A673 (cell line): ENCODE measurements around the gene AGRN. TPM values are rescaled to one million over a fixed set of nuclear protein-coding genes. Genes with fewer than 3 reads are reported as not detected.
"Not testable (repeated sequence)": the region's sequence is repeated elsewhere in the genome, so short reads cannot be mapped to it uniquely, and the experiment has no call there.

Experiments used
- BruUV-seq: library from RNA; stranded (reverse); fragments of 400-500 nt; replicated peaks from 2 replicates; lab custom pipeline; 2021; lab: Mats Ljungman, UMichigan
- CTCF ChIA-PET: fragments of 300-600 bp; sonication (Branson Sonifier 250); formaldehyde crosslinking; loops from one replicate; lab custom pipeline; 2022; ENCODE audit warnings: antibody characterized with exemption; lab: Charles Lee
- POLR2A ChIA-PET: fragments of 300-600 bp; sonication (Branson Sonifier 250); formaldehyde crosslinking; loops from one replicate; lab custom pipeline; 2022; ENCODE audit warnings: antibody characterized with exemption; ENCODE audit not compliant: low non-redundant PET; lab: Charles Lee
- DNase-seq: peaks from one replicate; pipeline ENCODE4 v3.0.0-alpha.2; 2015; ENCODE audit warnings: low spot score
- H3K27ac ChIP-seq: fragments of 200-600 bp; sonication (generic); 2 replicates; pipeline ENCODE4 v1.5.1; 2016; ENCODE audit warnings: mixed run types, low read depth, mild to moderate bottlenecking, mixed read lengths, antibody characterized with exemption, low read length; ENCODE audit not compliant: poor library complexity, severe bottlenecking
- H3K27me3 ChIP-seq: fragments of 200-600 bp; sonication (generic); replicated peaks from 2 replicates; pipeline ENCODE4 v1.6.1; 2017; ENCODE audit warnings: mixed run types, low read depth, mild to moderate bottlenecking, mixed read lengths, antibody characterized with exemption, low read length; ENCODE audit not compliant: insufficient read depth, poor library complexity
- H3K36me3 ChIP-seq: fragments of 200-600 bp; sonication (generic); 2 replicates; pipeline ENCODE4 v1.6.1; 2016; ENCODE audit warnings: mixed run types, mild to moderate bottlenecking, mixed read lengths, antibody characterized with exemption, low read length; ENCODE audit not compliant: insufficient read depth, poor library complexity, severe bottlenecking
- H3K4me1 ChIP-seq: fragments of 200-600 bp; sonication (generic); 2 replicates; pipeline ENCODE4 v1.6.1; 2017; ENCODE audit warnings: mixed run types, mild to moderate bottlenecking, mixed read lengths, antibody characterized with exemption, low read length; ENCODE audit not compliant: insufficient read depth, poor library complexity, severe bottlenecking
- H3K4me3 ChIP-seq: fragments of 200-600 bp; sonication (generic); 2 replicates; pipeline ENCODE4 v1.5.1; 2016; ENCODE audit warnings: low read depth, mixed run types, mild to moderate bottlenecking, mixed read lengths, low read length; ENCODE audit not compliant: poor library complexity, severe bottlenecking
- H3K9me3 ChIP-seq: fragments of 200-600 bp; sonication (generic); 2 replicates; pipeline ENCODE4 v1.6.1; 2016; ENCODE audit warnings: mixed run types, low read depth, mild to moderate bottlenecking, mixed read lengths, antibody characterized with exemption, low read length; ENCODE audit not compliant: poor library complexity, severe bottlenecking
- EZH2 ChIP-seq: fragments of 200-600 bp; sonication (generic); IDR thresholded peaks from 2 replicates; pipeline ENCODE4 v1.6.1; 2017; ENCODE audit warnings: borderline replicate concordance, low read depth, mild to moderate bottlenecking, mixed read lengths, antibody characterized with exemption, low read length; ENCODE audit not compliant: poor library complexity, severe bottlenecking
- intact Hi-C: fragments of 100-400 bp; cut with micrococcal nuclease; formaldehyde crosslinking; loops from one replicate; pipeline ENCODE4 v1.10.0; 2022; ENCODE audit not compliant: unreplicated experiment
- total RNA-seq: library from RNA; stranded (reverse); gene quantifications from 2 replicates; pipeline ENCODE4 v1.2.3, GENCODE V29; 2021
- TF ChIP-seq, protein P1 (sequence below): fragments of 300-800, 200-600 bp; sonication (generic); conservative IDR thresholded peaks from 2 replicates; pipeline ENCODE4 v1.5.1; 2017; ENCODE audit warnings: low read depth, mild to moderate bottlenecking, antibody characterized with exemption, low read length, moderate library complexity, mixed read lengths

The AGRN gene
- total RNA-seq, 1 experiment from 2014 or later = 151 TPM

DNA sequence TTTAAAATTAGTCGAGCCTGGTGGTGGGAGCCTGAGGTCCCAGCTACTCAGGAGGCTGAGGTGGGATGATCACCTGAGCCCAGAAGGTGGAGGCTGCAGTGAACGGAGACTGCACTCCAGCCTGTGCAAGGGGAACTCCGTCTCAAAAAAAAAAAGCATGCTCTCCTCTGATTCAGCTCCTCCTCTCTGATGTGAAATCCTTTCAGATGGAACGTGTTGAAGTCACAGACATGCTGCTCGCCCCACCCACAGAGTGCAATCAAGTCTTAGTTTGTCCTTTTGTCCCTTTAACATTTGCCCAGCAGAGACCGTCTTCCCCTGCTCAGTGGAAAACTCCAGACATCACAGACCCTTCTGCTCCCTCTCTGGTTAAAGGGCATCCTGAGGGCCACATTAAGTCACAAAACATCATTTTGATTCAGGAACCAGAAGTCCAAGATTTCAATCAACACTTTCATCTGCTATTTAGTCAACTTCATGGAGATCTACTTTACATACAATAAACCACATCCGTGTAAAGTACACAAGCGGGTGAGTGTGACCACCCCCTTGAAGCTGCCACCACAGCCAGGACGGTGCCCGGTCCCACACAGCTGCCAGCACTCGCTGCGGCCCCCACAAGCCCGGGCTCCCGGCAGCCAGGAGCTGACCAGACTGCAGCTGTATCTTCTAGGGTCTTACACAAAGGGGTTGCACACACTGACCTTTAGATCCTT, 73.1 kb downstream of the AGRN start:
- H3K36me3 ChIP-seq = no peaks in the 10 kb centered on the region
- CTCF ChIA-PET = no interaction called here
- TF ChIP-seq, protein P1, sequence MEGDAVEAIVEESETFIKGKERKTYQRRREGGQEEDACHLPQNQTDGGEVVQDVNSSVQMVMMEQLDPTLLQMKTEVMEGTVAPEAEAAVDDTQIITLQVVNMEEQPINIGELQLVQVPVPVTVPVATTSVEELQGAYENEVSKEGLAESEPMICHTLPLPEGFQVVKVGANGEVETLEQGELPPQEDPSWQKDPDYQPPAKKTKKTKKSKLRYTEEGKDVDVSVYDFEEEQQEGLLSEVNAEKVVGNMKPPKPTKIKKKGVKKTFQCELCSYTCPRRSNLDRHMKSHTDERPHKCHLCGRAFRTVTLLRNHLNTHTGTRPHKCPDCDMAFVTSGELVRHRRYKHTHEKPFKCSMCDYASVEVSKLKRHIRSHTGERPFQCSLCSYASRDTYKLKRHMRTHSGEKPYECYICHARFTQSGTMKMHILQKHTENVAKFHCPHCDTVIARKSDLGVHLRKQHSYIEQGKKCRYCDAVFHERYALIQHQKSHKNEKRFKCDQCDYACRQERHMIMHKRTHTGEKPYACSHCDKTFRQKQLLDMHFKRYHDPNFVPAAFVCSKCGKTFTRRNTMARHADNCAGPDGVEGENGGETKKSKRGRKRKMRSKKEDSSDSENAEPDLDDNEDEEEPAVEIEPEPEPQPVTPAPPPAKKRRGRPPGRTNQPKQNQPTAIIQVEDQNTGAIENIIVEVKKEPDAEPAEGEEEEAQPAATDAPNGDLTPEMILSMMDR = no peak
- no peak for TF ChIP-seq EZH2
- no peak for DNase-seq
- H3K4me1 ChIP-seq = no peaks in the 10 kb centered on the region
- POLR2A ChIA-PET = no interaction called here
- no peaks in the 10 kb centered on the region for H3K9me3 ChIP-seq
- no peak overlapping the region for H3K27ac ChIP-seq
- intact Hi-C loops = no loop called here
- no TSS peak for BruUV-seq
- no peak overlapping the region for H3K4me3 ChIP-seq
- H3K27me3 ChIP-seq = no peaks in the 10 kb centered on the region

DNA sequence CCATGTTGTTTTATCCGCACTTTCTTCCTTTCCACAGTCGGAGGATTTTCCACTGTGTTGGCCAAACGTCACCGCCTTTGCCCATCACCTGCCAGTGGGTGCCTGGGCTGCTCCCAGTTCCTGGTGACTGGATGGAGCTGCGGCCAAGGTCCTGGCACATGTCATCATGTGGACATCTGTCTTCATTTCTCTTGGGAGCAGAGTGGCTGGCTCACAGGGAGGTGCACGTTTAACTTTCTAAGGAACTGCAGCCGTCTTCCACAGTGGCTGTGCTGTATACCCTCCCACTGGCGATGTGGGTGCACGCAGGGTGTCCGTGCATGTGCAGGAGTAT, 73.7 kb downstream of the AGRN start:
- no TSS peak for BruUV-seq
- DNase-seq = no peak
- intact Hi-C loops = no loop called here
- Histone ChIP-seq H3K36me3 (no peaks in the 10 kb centered on the region), H3K27me3 (no peaks in the 10 kb centered on the region), H3K4me3 (no peak overlapping the region), H3K27ac (no peak overlapping the region), H3K9me3 (no peaks in the 10 kb centered on the region), H3K4me1 (no peaks in the 10 kb centered on the region)
- ChIA-PET POLR2A (no interaction called here), CTCF (no interaction called here)
- no peak for TF ChIP-seq EZH2
- TF ChIP-seq, protein P1 = no peak

DNA sequence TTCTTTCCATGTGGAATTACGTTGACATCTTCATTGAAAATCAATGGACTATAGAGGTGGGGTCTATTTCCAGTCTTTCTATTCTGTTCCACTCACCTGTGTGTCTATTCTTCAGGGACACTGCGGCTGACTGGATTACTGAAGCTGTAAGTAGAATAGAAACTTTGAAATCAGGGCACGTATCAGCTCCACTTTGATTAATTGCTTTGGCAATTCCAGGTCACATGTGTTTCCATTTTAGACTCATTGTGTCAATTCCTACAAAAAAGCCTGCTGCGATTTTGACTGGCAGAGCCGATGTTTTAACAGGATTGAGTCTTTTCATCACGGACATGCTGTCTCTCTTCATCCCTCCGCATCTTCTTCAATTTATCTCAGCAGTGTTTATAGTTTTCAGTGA, 75.1 kb downstream of the AGRN start:
- ChIA-PET CTCF (no interaction called here), POLR2A (no interaction called here)
- DNase-seq = no peak
- no peaks in the 10 kb centered on the region for H3K27me3 ChIP-seq
- H3K4me1 ChIP-seq = no peaks in the 10 kb centered on the region
- intact Hi-C loops = no loop called here
- no peak overlapping the region for H3K4me3 ChIP-seq
- no peaks in the 10 kb centered on the region for H3K36me3 ChIP-seq
- no TSS peak for BruUV-seq
- TF ChIP-seq, protein P1 = no peak
- TF ChIP-seq EZH2 = no peak
- H3K9me3 ChIP-seq = no peaks in the 10 kb centered on the region
- no peak overlapping the region for H3K27ac ChIP-seq

DNA sequence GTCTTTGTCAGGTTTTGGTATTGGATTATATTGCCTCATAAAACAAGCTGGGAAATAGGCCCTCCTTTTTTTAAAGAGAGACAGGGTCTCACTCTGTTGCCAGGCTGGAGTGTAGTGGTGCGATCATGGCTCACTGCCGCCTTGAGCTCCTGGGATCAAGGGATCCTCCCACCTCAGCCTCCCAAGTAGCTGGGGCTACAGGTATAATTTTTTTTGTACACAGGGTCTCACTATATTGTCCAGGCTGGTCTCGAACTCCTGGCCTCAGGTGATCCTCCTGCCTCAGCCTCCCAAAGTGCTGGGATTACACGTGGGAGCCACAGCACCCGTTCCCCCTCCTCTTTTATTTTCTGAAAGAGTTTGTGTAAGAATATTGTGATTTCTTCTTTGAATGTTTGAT, 76.2 kb downstream of the AGRN start:
- H3K36me3 ChIP-seq, H3K4me1 ChIP-seq, CTCF ChIA-PET, H3K9me3 ChIP-seq, BruUV-seq, intact Hi-C loops, H3K4me3 ChIP-seq, POLR2A ChIA-PET, H3K27ac ChIP-seq, H3K27me3 ChIP-seq, DNase-seq: not testable (repeated sequence)
